ENCODE measurements around the gene ACP6.
A peak's percentile ranks its signal among the peaks of the same experiment; 100 is the strongest.

ACP6 gene

DNA sequence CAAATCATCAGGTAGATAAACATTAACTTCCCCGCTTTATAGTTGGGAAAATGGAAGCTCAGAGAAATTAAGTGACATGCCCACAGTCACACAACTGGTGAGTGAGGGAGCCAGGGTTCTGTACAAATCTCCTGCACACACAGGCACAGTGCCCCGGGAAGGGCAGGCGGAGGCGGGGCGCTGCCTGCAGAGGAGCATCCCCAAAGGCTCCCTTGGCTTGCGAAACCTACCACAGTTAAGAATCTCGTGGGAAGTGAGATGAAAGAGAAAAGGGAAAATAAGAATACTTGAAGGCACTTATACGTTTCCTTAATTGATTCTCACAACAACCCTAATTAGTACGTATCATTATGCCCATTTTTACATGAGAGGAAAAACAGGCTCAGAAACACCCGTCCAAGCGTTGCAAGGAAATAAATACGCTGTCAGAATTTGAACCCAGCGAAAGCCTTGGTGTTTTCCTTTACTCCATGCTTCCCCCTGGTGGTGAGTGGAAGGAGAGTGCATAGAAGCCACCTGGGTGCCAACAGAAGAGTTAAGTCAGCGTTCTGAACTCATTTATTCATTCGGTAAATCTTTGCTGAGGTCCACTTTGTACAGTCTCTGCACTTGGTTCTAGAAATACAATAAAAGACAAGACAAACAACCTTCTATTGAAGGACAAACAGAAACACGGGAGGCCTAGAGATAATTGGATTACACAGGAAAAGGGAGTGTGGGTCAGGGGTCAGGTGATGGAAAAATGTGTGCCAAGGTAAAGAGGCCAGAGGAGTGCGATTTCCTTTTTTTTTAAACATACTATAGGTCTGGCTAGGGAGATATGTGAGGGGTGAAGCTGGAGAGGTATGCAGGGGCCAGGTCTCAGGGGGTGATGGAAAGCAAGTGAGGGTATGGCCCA lies 28.4 kb downstream of the ACP6 start:
- in situ Hi-C loops (cut with HindIII; ENCODE audit: low pct_unique_long_range_greater_than_20kb, low sequenced_read_pairs), result no loop called here

DNA sequence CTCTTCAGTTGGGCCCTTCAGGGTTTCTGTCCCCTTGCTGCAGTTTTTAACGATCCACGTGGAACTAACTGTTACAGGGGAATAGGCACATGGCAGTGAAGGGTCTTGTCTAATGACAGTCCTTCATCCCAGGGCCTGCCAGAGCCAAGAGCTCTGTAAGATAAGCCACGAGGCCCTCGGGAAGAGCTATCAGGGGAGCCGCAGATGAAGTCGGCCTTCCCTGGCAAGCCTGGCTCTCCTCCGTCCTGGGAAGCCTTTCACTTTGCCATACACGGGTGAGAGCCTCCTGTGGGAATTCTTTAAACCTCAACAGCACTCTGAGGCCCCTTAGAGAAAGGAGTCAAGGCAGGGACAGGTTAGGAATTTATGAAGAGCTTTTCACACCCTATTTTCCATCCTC lies 29.0 kb downstream of the ACP6 start:
- in situ Hi-C loops (cut with HindIII; ENCODE audit: low pct_unique_long_range_greater_than_20kb, low sequenced_read_pairs), result no loop called here
- DNase-seq (ENCODE audit: low read depth in 1 of 2, low spot score in 1 of 2), result no peak
- no peak for TF ChIP-seq JUND (IDR thresholded peaks at IDR 0.05; ENCODE audit: low read depth)

More for the DNA sequence above, 28.4 kb downstream of the ACP6 start:
- peak; percentile 59 to 87 for DNase-seq (ENCODE audit: low read depth in 1 of 2, low spot score in 1 of 2)
- TF ChIP-seq JUND (IDR thresholded peaks at IDR 0.05; ENCODE audit: low read depth), result no peak

DNA sequence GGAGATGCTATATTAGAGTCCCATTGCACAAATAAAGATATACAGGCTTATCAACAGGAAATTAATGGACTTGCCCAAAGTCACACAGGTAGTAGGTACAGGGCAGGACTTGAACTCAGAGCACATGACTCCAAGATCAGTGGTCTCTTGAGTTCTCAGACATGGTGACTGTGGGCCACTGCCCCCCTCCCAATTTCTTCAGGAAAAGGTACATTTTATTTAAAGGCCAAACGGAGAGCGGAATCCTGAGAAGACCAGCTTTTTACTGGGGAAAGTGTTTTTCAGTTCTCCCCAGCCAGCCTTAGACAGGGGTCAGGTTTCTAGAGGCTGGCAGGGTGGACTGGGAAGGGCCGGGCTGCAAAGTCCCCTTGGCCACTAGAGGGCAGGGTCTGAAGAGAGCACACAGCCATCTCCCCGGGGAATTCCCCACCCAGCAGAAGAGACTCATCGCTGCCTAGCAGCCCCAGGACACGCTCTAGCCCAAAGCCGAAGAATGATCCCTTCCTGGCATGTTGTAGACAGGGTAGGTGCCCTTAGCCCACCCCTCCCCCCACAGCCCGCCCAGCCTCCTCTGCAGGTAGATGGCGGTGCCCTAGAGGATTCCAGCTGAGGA lies 29.7 kb downstream of the ACP6 start:
- in situ Hi-C loops (cut with HindIII; ENCODE audit: low pct_unique_long_range_greater_than_20kb, low sequenced_read_pairs), result no loop called here
- TF ChIP-seq JUND (IDR thresholded peaks at IDR 0.05; ENCODE audit: low read depth), result no peak
- DNase-seq (ENCODE audit: low read depth in 1 of 2, low spot score in 1 of 2), result peak; percentile 20 to 78

DNA sequence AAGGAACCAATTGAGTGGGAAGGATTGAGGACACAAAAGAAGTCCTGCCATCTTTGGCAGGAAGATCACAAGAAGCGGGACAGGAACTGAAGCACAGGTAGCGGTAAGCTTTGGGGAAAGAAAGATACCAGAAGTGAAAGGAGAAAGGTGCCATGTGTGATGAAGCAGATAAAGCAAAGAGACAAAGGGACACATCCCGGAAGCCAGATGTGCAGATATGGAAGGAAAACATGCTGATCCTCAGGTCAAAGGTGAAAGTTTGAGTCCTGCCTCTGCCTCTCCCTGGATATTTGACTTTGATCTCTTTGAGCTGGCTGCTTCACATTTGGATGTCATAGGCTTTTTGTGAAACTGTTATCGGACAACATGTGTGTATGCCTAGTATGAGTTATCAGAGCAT lies 34.0 kb downstream of the ACP6 start:
- in situ Hi-C loops (cut with HindIII; ENCODE audit: low pct_unique_long_range_greater_than_20kb, low sequenced_read_pairs), result no loop called here
- no peak for TF ChIP-seq JUND (IDR thresholded peaks at IDR 0.05; ENCODE audit: low read depth)
- DNase-seq (ENCODE audit: low read depth in 1 of 2, low spot score in 1 of 2), result no peak

DNA sequence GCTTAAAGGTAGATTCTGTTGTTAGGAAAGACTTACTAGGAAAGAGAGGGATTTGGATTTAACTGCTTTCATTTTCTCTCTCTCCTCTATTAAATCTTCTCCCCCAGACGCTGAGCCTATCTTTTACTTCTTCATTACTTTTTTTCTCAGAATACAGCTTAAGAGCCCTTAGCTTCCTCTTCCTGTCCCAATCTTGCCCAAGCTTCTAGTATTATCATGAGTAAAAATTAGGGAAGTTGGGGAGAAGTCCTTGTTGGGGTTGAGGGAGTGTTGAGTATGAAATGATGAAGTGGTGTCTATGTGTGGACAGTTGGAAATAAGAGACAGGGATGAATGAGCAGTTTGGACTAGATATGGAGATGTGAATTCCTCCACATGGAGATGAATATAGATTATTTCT lies 35.0 kb downstream of the ACP6 start:
- DNase-seq (ENCODE audit: low read depth in 1 of 2, low spot score in 1 of 2), result no peak
- in situ Hi-C loops (cut with HindIII; ENCODE audit: low pct_unique_long_range_greater_than_20kb, low sequenced_read_pairs), result no loop called here
- no peak for TF ChIP-seq JUND (IDR thresholded peaks at IDR 0.05; ENCODE audit: low read depth)

DNA sequence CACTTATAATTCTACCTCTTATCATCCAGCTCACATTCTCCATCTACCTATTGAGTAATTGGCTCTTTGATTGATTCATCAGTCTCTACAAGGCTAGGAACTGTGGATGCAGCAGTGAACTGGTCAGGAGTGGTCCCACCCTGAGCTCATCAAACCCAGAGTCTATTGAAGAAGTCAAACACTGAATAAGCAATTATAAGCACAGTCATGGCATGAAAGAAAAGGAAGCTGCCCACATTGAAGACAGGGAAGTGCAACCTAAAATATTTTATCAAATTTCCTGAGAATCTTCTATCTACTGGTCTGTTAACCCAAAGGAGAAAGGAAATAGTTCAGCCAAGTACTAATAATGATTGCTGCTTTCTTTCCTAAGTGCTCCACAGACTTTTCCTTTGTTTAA lies 35.7 kb downstream of the ACP6 start:
- no peak for TF ChIP-seq JUND (IDR thresholded peaks at IDR 0.05; ENCODE audit: low read depth)
- no peak for DNase-seq (ENCODE audit: low read depth in 1 of 2, low spot score in 1 of 2)
- in situ Hi-C loops (cut with HindIII; ENCODE audit: low pct_unique_long_range_greater_than_20kb, low sequenced_read_pairs), result no loop called here

DNA sequence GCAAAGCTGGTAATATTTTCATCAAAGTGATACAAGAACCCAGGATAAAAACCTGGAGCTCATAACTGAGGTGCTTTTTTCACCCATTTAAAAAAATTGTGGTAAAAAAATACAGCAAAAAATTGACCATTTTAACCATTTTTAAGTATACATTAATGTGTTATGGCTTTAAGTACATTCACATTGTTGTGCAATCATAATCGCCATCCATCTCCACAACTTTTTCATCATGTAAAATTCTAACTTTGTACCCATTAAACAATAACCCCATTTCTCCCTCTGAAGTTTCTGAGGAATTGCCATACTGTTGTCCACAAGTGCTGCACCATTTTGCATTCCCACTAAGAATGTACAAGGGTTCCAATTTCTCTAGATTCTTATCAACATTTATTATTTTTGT lies 36.6 kb downstream of the ACP6 start:
- no peak for TF ChIP-seq JUND (IDR thresholded peaks at IDR 0.05; ENCODE audit: low read depth)
- in situ Hi-C loops (cut with HindIII; ENCODE audit: low pct_unique_long_range_greater_than_20kb, low sequenced_read_pairs), result no loop called here
- peak in 1 of 2 experiments; percentile 18 for DNase-seq (ENCODE audit: low read depth in 1 of 2, low spot score in 1 of 2)

DNA sequence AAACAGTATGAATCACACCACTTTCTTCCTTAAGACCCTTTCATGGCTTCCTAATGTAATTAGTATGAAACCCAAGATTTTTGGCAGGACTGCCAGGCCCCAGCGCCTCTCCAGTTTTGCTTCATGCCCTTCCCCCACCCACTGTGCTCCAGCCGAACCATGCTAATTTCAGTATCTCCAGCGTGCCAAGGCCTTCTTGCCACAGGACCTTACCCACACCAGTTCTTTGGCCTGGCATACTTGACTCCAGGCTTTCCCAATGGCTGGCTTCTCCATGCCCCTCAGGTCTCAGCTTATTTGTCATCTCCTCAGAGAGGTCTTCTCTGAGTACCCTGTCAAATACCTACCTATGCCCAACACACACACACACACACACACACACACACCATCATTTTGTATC lies 38.5 kb downstream of the ACP6 start:
- no peak for DNase-seq (ENCODE audit: low read depth in 1 of 2, low spot score in 1 of 2)
- in situ Hi-C loops (cut with HindIII; ENCODE audit: low pct_unique_long_range_greater_than_20kb, low sequenced_read_pairs), result no loop called here
- TF ChIP-seq JUND (IDR thresholded peaks at IDR 0.05; ENCODE audit: low read depth), result no peak

DNA sequence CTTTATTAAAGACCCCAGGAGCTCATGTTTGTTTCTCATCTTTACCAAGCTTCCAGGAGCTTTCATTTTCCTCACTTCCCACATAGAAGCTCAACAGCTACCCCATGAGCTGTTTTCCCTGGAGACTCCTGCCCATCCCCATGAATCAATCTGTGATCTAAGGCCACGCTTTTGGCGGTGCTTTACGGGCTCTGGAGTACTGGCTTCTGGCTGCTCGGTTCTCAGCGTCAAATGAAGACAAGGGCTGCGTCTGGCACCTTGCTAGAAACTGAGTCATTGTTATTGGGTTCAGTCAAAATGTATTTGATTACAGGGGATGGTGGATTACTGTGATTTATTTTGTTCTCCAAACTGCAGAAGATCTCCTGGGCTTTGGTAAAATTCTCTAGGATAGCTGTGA lies 39.9 kb downstream of the ACP6 start:
- TF ChIP-seq JUND (IDR thresholded peaks at IDR 0.05; ENCODE audit: low read depth), result no peak
- no peak for DNase-seq (ENCODE audit: low read depth in 1 of 2, low spot score in 1 of 2)
- in situ Hi-C loops (cut with HindIII; ENCODE audit: low pct_unique_long_range_greater_than_20kb, low sequenced_read_pairs), result no loop called here

DNA sequence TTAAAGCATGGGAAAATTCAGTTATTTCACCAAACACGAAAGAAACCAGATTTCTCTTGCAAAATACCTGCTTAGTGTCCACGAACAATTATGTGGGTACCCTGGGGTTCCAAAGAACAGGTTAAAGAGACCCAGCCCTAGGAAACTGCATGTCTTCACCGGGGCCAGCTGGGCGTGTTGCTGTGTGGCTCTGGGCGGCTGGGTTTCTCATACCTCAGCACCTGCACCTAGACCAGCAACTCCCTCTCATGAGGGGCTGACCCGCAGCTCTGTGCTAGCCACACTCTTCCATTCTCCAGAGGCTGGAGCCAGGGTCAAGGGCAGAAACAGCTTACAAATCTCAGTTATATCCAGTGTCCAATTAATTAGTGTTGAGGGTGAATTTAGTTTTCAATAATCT lies 40.3 kb downstream of the ACP6 start:
- in situ Hi-C loops (cut with HindIII; ENCODE audit: low pct_unique_long_range_greater_than_20kb, low sequenced_read_pairs), result no loop called here
- no peak for TF ChIP-seq JUND (IDR thresholded peaks at IDR 0.05; ENCODE audit: low read depth)
- no peak for DNase-seq (ENCODE audit: low read depth in 1 of 2, low spot score in 1 of 2)

DNA sequence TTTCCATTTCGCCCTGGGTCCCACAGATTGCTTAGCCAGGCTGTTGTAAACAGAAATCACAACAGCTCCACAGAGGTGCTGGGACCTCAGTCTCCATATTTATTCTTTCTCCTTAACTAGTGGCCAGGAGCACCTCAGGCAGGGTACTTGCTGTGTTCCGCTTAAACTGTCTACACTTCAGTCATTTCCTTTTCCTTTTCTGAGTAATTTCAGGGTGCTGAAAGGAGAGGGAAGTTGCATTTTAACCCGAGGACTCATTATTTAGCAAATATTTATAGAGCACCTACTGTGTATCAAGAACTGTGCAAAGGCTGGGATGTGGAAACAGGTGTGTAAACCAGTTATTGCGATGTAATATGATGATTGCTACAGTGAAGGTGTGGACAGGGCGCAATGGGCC lies 41.9 kb downstream of the ACP6 start:
- no peak for DNase-seq (ENCODE audit: low read depth in 1 of 2, low spot score in 1 of 2)
- in situ Hi-C loops (cut with HindIII; ENCODE audit: low pct_unique_long_range_greater_than_20kb, low sequenced_read_pairs), result no loop called here
- TF ChIP-seq JUND (IDR thresholded peaks at IDR 0.05; ENCODE audit: low read depth), result no peak

DNA sequence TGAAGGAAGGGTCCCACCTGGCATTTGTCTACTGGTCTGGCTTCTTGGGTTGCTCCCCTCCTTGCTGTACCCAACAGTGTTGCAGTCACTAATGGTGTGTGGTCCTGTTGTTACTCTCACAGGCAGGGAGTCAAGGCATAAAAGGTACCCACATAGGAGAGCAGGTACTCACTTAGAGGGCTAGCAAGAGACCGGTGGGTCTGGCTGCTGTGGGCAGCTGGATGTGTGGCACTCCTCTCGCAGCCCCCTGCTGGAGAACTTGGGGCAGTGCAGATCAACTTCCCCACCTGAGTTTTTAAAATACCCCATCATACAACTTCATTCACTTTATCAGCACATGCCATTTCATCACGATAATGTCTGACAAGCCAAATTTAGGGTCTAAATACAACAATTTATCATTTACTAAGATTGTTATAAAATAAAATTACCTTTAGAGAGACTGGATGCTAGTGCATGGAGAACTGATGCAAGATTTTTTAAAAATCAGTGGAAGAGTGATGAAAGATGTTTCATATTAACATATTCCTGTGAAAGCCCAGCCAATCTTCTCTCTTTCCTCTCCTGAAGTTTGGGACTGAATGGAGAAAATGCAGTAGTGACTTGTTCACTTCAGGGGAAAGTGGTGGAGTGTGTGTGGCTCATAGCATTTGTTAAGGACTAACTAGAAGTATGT lies 42.8 kb downstream of the ACP6 start:
- in situ Hi-C loops (cut with HindIII; ENCODE audit: low pct_unique_long_range_greater_than_20kb, low sequenced_read_pairs), result no loop called here
- peak; percentile 68 to 77 for DNase-seq (ENCODE audit: low read depth in 1 of 2, low spot score in 1 of 2)
- no peak for TF ChIP-seq JUND (IDR thresholded peaks at IDR 0.05; ENCODE audit: low read depth)

DNA sequence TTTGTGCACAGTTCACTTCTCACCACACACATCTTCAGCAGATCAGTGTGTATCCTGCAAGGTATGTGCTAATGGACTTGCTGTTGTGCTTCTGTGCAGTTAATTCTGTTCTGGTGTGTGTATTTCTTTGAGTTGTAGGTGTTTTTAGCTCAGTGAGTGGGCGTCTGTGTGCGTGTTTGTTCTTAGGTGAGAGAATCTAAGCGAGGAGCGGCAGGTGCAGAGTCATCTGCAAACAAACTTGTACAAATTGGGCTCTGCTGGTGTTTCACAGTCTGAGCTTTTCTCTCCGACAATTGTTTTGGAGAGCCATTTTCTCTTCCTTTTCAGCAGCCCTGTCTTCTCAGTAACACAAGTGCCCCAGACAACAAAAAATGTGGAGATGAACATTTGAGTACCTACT lies 43.6 kb downstream of the ACP6 start:
- no peak for TF ChIP-seq JUND (IDR thresholded peaks at IDR 0.05; ENCODE audit: low read depth)
- DNase-seq (ENCODE audit: low read depth in 1 of 2, low spot score in 1 of 2), result no peak
- in situ Hi-C loops (cut with HindIII; ENCODE audit: low pct_unique_long_range_greater_than_20kb, low sequenced_read_pairs), result no loop called here

Data from T47D (cell line).